HG03108 (cell line): ENCODE results near the gene SLX4IP.
A peak's percentile ranks its signal among the peaks of the same experiment; 100 is the strongest.

Experiments used
- ATAC-seq: cut with Tn5 transposase; IDR thresholded peaks from one replicate; pipeline ENCODE4 v1.9.1; 2021; ENCODE audit warnings: moderate library complexity; ENCODE audit not compliant: unreplicated experiment

SLX4IP gene

DNA sequence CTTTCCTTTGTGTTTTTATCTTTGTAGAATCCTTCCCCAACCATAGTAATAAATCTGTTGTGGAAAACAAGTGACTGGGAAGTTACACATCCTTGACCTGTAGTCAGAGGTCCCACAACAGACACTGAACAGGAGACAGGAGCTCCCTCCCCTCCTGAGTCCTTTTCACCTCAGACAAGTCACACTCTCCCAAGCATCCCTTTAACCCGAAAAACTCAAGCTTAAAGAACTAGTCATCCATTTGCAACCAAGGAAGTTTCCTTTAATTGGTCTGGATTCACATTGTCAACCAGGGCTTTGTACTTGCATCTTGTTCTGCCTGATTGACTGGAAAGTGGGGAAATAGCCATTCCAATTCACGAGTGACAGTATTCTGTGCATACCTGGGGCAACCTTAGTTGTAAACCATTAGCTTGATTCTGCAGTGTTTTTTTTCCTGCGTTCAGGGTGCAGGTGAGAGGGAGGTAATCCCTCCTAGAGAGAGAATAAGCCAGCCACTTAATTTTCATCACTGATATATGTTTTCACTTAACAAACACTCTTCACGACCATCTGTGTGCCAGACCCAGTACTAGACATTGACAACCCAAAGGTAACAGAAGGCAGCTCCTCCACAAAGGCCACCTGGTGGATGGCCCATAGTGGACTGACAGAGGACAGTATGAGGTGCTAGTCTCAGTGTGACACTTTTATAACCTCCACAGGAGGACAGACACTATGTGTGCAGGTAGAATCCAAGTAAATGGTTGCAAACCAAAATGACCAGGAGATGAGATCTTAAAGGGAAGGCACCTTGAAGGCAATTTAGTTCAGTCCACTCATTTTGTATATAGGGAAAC, 112.4 kb downstream of the SLX4IP start:
- no peak for ATAC-seq

- ATAC-seq: no peak
These were observed 114.4 kb downstream of the SLX4IP start for GRCh38 chr20:10549511-10549910.

GRCh38 chr20:10550204-10551118, 115.4 kb downstream of the SLX4IP start:
- no peak for ATAC-seq

- ATAC-seq: no peak
These were observed 116.9 kb downstream of the SLX4IP start for GRCh38 chr20:10551732-10552724.

DNA sequence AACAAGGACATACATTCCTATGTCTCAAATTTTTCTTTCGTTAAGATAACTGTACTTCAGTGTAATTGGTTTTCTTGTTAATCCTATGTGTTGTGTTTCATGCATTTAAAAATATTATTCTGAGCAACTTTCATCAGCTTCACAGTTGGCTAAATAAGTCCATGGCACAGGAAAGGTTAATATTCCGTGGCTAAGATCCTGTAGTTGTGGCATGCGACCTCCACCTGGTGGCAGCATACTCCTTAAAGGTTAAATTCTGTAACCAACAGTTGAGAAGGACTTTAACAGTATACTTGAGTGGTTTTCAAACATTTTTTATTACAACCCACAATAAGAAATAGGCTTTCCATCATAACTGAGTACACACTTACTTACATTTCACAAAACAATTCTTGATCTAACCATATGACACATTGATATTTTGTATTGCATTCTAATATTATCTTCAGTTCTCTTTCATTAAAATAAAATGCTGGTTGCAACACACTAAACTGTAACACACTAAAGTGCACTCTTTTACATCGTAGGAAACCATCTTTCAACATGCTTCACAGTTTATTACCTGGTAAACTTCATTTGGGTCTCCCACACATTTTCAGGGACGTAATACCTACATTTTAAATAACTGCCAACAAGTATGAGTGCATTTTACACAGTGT, 118.3 kb downstream of the SLX4IP start:
- ATAC-seq: peak; percentile 53

- no peak for ATAC-seq
These were observed 119.2 kb downstream of the SLX4IP start for GRCh38 chr20:10554285-10554684.

DNA sequence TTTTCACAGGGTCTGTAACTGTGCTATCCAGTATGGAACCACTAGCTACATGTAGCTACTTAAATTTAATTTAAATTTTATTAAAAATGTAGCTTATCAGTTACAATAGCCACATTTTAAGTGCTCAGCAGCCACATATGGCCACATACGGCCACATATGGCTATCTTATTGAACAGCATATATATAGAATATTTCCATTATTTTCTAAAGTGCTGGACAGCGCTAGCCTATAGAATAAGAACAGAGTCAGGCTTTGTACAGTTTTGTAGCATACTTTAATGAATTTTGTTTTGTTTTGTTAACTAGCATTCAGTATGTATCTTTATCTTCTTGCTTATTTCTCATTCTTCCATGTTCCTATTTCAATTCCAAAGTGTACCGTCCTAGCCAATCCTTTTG, 120.3 kb downstream of the SLX4IP start:
- ATAC-seq: no peak

GRCh38 chr20:10555865-10556308, 120.8 kb downstream of the SLX4IP start:
- no peak for ATAC-seq

- ATAC-seq: no peak
These were observed 121.5 kb downstream of the SLX4IP start for GRCh38 chr20:10556519-10557083.

- no peak for ATAC-seq
These were observed 122.6 kb downstream of the SLX4IP start for GRCh38 chr20:10557685-10558084.

- ATAC-seq: peak; percentile 79
These were observed 123.6 kb downstream of the SLX4IP start for GRCh38 chr20:10558635-10559187.

DNA sequence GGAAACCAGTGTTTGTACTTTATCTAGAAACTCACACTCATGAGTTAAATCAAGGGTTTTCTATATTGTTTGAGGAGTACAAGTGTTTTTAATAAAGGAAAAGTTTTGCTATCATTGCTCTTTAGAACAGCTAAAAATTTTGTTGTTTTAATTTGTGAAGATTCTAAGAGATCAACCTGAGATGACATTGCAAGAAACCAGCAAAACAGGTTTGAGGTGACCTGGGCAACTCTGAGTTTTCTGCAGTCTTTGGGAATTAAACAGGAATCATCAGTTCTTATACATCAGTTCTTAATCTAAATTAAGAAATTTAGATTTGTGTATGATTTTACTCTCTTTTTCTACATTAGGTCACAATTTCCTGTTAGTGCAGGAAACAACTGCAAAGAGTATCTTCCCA, 124.2 kb downstream of the SLX4IP start:
- no peak for ATAC-seq

DNA sequence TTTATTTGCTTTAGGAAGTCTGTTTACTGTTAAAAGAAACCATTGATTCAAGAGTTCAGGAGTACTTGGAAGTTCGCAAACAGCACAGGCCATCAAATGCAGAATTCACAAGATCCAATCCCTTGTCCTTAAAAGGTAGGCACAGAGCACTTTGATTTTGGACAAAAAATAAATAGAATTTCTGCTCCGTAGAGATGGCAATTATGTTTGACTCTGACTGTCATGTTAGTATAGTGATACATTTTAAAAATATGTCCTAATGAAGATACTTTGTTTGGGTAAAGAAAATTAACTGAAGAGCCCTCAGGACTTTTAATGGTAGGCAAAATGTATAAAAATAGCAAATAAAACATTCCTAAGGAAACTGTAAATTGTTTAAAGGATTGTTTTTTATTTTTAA, 125.6 kb downstream of the SLX4IP start:
- no peak for ATAC-seq

- ATAC-seq: no peak
These were observed 126.2 kb downstream of the SLX4IP start for GRCh38 chr20:10561302-10561701.

GRCh38 chr20:10562899-10563298, 127.8 kb downstream of the SLX4IP start:
- ATAC-seq: no peak

DNA sequence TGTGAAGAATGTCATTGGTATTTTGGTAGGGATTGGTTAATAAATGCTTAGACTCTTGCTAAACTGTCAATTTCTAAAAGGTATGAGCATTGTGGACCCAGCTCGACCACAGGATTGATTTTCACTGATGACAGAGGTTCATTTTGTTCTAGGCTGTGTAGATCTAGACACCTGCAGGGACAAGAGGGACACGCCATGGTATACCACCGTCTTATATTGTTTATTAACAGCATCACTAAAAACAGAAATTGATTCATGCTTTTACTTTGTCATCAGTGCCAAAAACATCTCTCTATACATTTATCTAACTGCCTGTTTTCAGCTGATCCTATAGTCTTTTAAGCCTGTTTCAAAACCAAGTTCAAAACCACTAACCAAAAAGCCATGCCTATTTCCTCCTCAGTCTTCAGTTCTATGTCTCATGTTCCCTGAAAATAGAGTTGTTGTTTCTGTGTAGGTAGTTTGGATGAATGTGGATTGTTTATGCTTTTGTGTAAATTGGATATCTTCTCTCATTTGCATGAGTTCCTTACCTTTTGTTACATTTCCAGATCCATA, 128.9 kb downstream of the SLX4IP start:
- no peak for ATAC-seq

- ATAC-seq: no peak
These were observed 130.3 kb downstream of the SLX4IP start for GRCh38 chr20:10565191-10565921.
